Tibial nerve (tissue), 4 donors: ENCODE data around the gene GPR146. TPM values are rescaled to one million over a fixed set of nuclear protein-coding genes. Genes with fewer than 3 reads are reported as not detected.
A peak's percentile ranks its signal among the peaks of the same experiment; 100 is the strongest.
"Not testable (repeated sequence)": the region's sequence is repeated elsewhere in the genome, so short reads cannot be mapped to it uniquely, and the experiment has no call there.

Experiments used
- DNase-seq, 2 donors: peaks; one replicate each; pipeline ENCODE4 v3.0.0-alpha.2; 2019; ENCODE audit warnings: low spot score in 2 of 2
- H3K27ac ChIP-seq, 4 donors: fragments of 200-600 bp; sonication (generic) in 3 of 4; one replicate each; pipeline ENCODE4 v1.5.1; 2017 to 2019; ENCODE audit warnings: mild to moderate bottlenecking in 1 of 4
- H3K27me3 ChIP-seq, 2 donors: fragments of 200-600 bp; sonication (generic) in 1 of 2; one replicate each; pipeline versions ENCODE4 v1.5.1 to v1.6.0; 2017 to 2019
- H3K36me3 ChIP-seq, 3 donors: fragments of 200-600 bp; sonication (generic); one replicate each; pipeline ENCODE4 v1.5.1; 2018 to 2019
- H3K4me1 ChIP-seq, 4 donors: fragments of 200-600 bp; sonication (generic) in 3 of 4; one replicate each; pipeline ENCODE4 v1.5.1; 2017 to 2019
- H3K4me3 ChIP-seq, 4 donors: fragments of 200-600 bp; sonication (generic) in 3 of 4; one replicate each; pipeline ENCODE4 v1.5.1; 2017 to 2019; ENCODE audit warnings: mild to moderate bottlenecking in 1 of 4, moderate library complexity in 1 of 4
- H3K9me3 ChIP-seq, 4 donors: fragments of 200-600 bp; sonication (generic) in 3 of 4; one replicate each; pipeline ENCODE4 v1.5.1; 2017 to 2019
- CTCF ChIP-seq, 5 experiments: fragments of 200-600 bp in 3 of 5; fragments of 450-650 bp in 2 of 5; sonication (generic) in 3 of 5; IDR thresholded peaks; one replicate each; pipeline ENCODE4 v1.5.1; 2016 to 2019; ENCODE audit warnings: antibody characterized with exemption in 5 of 5, mild to moderate bottlenecking in 3 of 5, moderate library complexity in 2 of 5
- EP300 ChIP-seq, 2 donors: sonication (generic); formaldehyde crosslinking; IDR thresholded peaks; one replicate each; pipeline ENCODE4 v1.6.1; 2017; ENCODE audit warnings: antibody characterized with exemption in 2 of 2, mild to moderate bottlenecking in 1 of 2
- POLR2A ChIP-seq, 2 donors: fragments of 450-650 bp; IDR thresholded peaks; one replicate each; pipeline ENCODE4 v1.6.1; 2017; ENCODE audit warnings: antibody characterized with exemption in 2 of 2, mild to moderate bottlenecking in 2 of 2, moderate library complexity in 2 of 2
- WGBS, 2 donors: methylation state at CpG; one replicate each; pipeline ENCODE4 v1.1.5; 2018; 5-methylcytosine and 5-hydroxymethylcytosine counted together
- total RNA-seq, 4 donors: library from RNA; depleted of rRNA; stranded (reverse); fragments of >200 nt; gene quantifications; one replicate each; pipeline ENCODE4 v1.1.0, GENCODE V29; 2016

The GPR146 gene
- total RNA-seq, 4 donors from 2014 or later: 27.8 to 91.8 (median 59.1) TPM

GRCh38 chr7:1031716-1032455, 12.5 kb upstream of the GPR146 start:
- 94 to 96% methylated on average over 29 to 30 of the region's 33 CpGs for WGBS, 2 donors
- H3K4me1 ChIP-seq: peaks cover 0 to 28% (median 13%) of the 10 kb centered on the region in 4 donors
- H3K27ac ChIP-seq: no peak overlapping the region
- H3K36me3 ChIP-seq: peaks cover 0 to 5% (median 0%) of the 10 kb centered on the region in 3 donors
- TF ChIP-seq POLR2A (IDR thresholded peaks at IDR 0.05): no peak
- no peak for TF ChIP-seq CTCF (IDR thresholded peaks at IDR 0.05)
- no peak for TF ChIP-seq EP300 (IDR thresholded peaks at IDR 0.05)
- no peak for DNase-seq
- H3K9me3 ChIP-seq: no peaks in the 10 kb centered on the region
- no peak overlapping the region for H3K4me3 ChIP-seq
- no peaks in the 10 kb centered on the region for H3K27me3 ChIP-seq

GRCh38 chr7:1032536-1033181, 11.7 kb upstream of the GPR146 start:
- H3K36me3 ChIP-seq: peaks cover 0 to 5% (median 0%) of the 10 kb centered on the region in 3 donors
- DNase-seq: no peak
- H3K27ac ChIP-seq: no peak overlapping the region
- TF ChIP-seq EP300 (IDR thresholded peaks at IDR 0.05) (no peak), POLR2A (IDR thresholded peaks at IDR 0.05) (no peak), CTCF (IDR thresholded peaks at IDR 0.05) (no peak)
- H3K9me3 ChIP-seq: no peaks in the 10 kb centered on the region
- peaks cover 0 to 21% (median 9%) of the 10 kb centered on the region in 4 donors for H3K4me1 ChIP-seq
- H3K4me3 ChIP-seq: no peak overlapping the region
- whole genome bisulfite sequencing, 2 donors: 93 to 95% methylated on average over 18 to 23 of the region's 25 CpGs
- H3K27me3 ChIP-seq: no peaks in the 10 kb centered on the region

- no peaks in the 10 kb centered on the region for H3K9me3 ChIP-seq
- H3K4me3 ChIP-seq: no peak overlapping the region
- DNase-seq: no peak
- TF ChIP-seq POLR2A (IDR thresholded peaks at IDR 0.05) (no peak), EP300 (IDR thresholded peaks at IDR 0.05) (no peak), CTCF (IDR thresholded peaks at IDR 0.05) (no peak)
- WGBS, 2 donors: 87% methylated on average over 20 of the region's 20 CpGs
- H3K4me1 ChIP-seq: peaks cover 0 to 18% (median 9%) of the 10 kb centered on the region in 4 donors
- no peak overlapping the region for H3K27ac ChIP-seq
- no peaks in the 10 kb centered on the region for H3K27me3 ChIP-seq
- peaks cover 0 to 5% (median 0%) of the 10 kb centered on the region in 3 donors for H3K36me3 ChIP-seq
Observed at GRCh38 chr7:1033546-1034145, 10.7 kb upstream of the GPR146 start.

- H3K36me3 ChIP-seq, H3K4me3 ChIP-seq, H3K27ac ChIP-seq, H3K4me1 ChIP-seq, H3K27me3 ChIP-seq, DNase-seq, H3K9me3 ChIP-seq: not testable (repeated sequence)
- WGBS, 2 donors: 95 to 100% methylated on average over 1 of the region's 1 CpG
Observed at GRCh38 chr7:1034769-1035168, 9.6 kb upstream of the GPR146 start.

- not testable (repeated sequence) for H3K4me3 ChIP-seq, DNase-seq, H3K27ac ChIP-seq, H3K36me3 ChIP-seq, H3K9me3 ChIP-seq, H3K27me3 ChIP-seq
- peaks cover 0 to 13% (median 6%) of the 10 kb centered on the region in 4 donors for H3K4me1 ChIP-seq
- 96 to 97% methylated on average over 29 to 40 of the region's 40 CpGs for WGBS, 2 donors
Observed at GRCh38 chr7:1036164-1036928, 8.0 kb upstream of the GPR146 start.

GRCh38 chr7:1040233-1040632, 4.1 kb upstream of the GPR146 start:
- H3K4me3 ChIP-seq, H3K27me3 ChIP-seq, DNase-seq, H3K9me3 ChIP-seq, H3K36me3 ChIP-seq: not testable (repeated sequence)
- peak overlapping the region in 1 of 4 donors; percentile 96 for H3K27ac ChIP-seq
- 96 to 100% methylated on average over 1 of the region's 1 CpG for WGBS, 2 donors
- peaks cover 0 to 43% (median 22%) of the 10 kb centered on the region in 4 donors for H3K4me1 ChIP-seq
